ENCODE data around the gene C17orf113. TPM values are rescaled to one million over a fixed set of nuclear protein-coding genes. Genes with fewer than 3 reads are reported as not detected.
"Not testable (repeated sequence)": the region's sequence is repeated elsewhere in the genome, so short reads cannot be mapped to it uniquely, and the experiment has no call there.

Gene C17orf113
- total and polyA plus RNA-seq, 12 donors = 0.14 to 1.1 (median 0.60) TPM

DNA sequence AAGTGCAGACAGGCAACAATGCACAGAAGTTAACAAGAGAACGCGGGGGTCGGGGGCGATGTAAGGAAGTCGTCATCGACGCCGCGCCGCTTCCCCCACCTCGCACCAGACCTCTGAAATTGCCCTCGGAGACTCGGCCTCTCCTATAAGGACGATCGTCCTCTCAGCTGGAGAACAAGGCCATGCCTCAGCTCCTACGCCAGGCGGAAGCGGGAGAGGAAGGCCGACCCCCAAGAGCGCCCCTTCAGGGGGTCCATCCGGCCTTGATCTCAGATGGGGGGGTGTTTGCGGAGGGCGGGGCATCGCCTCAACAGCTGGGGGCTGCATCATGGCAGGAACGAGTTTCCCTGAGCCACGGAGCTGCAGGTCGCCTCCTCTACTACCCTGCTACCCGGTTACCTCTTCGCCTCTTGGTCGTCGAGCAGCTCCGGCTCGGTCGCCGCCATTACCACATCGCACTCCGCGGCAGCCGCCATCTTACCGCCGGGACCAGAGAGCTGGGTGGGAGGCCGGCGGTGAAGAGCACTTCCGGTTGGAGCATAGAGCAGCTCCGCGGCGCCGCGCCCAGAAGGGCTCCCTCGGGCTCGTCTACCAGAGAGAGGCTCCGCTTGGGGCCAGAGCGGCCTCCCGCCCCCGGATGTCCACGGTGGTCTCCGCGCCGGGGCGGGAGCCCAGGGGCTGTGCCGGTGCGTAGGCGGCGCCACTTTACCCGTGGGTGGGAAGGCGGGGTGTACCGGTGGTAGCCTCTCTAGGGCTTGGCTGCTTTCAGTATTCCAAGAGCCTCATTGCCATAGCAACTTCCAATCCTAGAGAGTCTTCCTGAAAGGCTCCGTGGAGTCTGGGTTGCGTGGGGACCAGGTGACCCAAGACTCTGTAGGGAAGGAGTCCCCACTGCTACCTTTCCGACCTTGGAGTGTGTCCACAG is 33.2 kb downstream of the C17orf113 start, which contains the start of gene DNAJC7:
DNAJC7 (minus strand) TSS at position 499 of the 925 bp plus-strand sequence; CDS start at position 476, 23 bp downstream.
- Histone ChIP-seq H3K9me3 (replicated peaks in 1 of 3) (no peaks in the 10 kb centered on the region), H3K4me1 (replicated peaks in 1 of 2) (peaks cover 16 to 60% of the 10 kb centered on the region in 2 donors), H3K36me3 (replicated peaks in 1 of 2) (peaks cover 0 to 5% of the 10 kb centered on the region in 2 donors), H3K27ac (peak within 1 kb of the TSS; percentile 62 to 98 (median 89)), H3K4me3 (peak within 1 kb of the TSS; percentile 36 to 96 (median 90)), H3K27me3 (no peaks in the 10 kb centered on the region)
- WGBS, 4 donors = 0 to 1% (median 0%) methylated on average over 29 to 70 of the region's 70 CpGs
- intact Hi-C loops (cut with DNase I) = no loop called here
- TF ChIP-seq POLR2A (IDR thresholded peaks at IDR 0.05) (peak; percentile 40 to 73), CTCF (IDR thresholded peaks at IDR 0.05) (no peak)
- peak; percentile 85 to 95 (median 91) for DNase-seq

- peak in 3 of 7 donors; percentile 25 to 33 (median 28) for DNase-seq
- 2 to 4% (median 4%) methylated on average over 12 of the region's 12 CpGs for WGBS, 4 donors
Observed at GRCh38 chr17:42016411-42016831, 34.0 kb downstream of the C17orf113 start.

DNA sequence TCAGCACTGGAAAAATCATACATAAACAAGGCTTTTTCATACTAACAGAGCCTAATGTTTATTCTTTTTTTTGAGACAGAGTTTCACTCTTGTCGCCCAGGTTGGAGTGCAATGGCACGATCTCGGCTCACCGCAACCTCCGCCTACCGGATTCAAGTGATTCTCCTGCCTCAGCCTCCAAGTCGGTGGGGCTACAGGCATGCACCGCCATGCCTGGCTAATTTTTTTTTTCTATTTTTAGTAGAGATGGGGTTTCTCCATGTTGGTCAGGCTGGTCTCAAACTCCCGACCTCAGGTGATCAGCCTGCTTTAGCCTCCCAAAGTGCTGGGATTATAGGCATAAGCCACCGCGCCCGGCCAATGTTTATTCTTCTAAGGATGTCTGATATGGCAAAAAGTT is 36.7 kb downstream of the C17orf113 start:
- H3K36me3 ChIP-seq (replicated peaks in 1 of 2); intact Hi-C loops (cut with DNase I); H3K4me3 ChIP-seq; H3K27ac ChIP-seq; DNase-seq; H3K9me3 ChIP-seq (replicated peaks in 1 of 3); H3K27me3 ChIP-seq: not testable (repeated sequence)
- WGBS, 4 donors = 90 to 97% (median 95%) methylated on average over 12 of the region's 12 CpGs
- peaks cover 10 to 73% of the 10 kb centered on the region in 2 donors for H3K4me1 ChIP-seq (replicated peaks in 1 of 2)

More at GRCh38 chr17:42016411-42016831, 34.0 kb downstream of the C17orf113 start:
- peaks cover 16 to 67% of the 10 kb centered on the region in 2 donors for H3K4me1 ChIP-seq (replicated peaks in 1 of 2)
- no peaks in the 10 kb centered on the region for H3K9me3 ChIP-seq (replicated peaks in 1 of 3)
- H3K36me3 ChIP-seq (replicated peaks in 1 of 2) = no peaks in the 10 kb centered on the region
- TF ChIP-seq POLR2A (IDR thresholded peaks at IDR 0.05) = no peak
- no peak for TF ChIP-seq CTCF (IDR thresholded peaks at IDR 0.05)
- H3K27ac ChIP-seq = peak overlapping the region; percentile 62 to 98 (median 89)
- H3K4me3 ChIP-seq = peak overlapping the region; percentile 36 to 96 (median 90)
- H3K27me3 ChIP-seq = no peaks in the 10 kb centered on the region
- intact Hi-C loops (cut with DNase I) = no loop called here

DNA sequence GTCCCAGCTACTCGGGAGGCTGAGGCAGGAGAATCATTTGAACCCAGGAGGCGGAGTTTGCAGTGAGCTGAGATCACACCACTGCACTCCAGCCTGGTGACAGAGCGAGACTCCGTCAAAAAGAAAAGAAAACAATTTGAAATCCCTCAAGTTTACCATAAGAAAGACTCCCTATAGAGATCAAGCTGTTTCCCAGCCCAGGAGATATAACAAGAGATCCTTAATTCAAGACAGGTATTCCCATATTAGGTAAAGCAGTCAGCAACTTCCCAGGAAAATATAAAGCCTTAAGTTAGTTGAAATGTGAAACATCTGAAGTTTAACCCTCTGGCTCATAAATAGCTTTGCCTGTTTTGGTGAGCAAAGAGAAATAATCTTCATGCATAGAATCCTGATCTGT is 38.0 kb downstream of the C17orf113 start:
- DNase-seq; intact Hi-C loops (cut with DNase I); H3K4me3 ChIP-seq; H3K27ac ChIP-seq; H3K27me3 ChIP-seq; H3K9me3 ChIP-seq (replicated peaks in 1 of 3); H3K36me3 ChIP-seq (replicated peaks in 1 of 2): not testable (repeated sequence)
- H3K4me1 ChIP-seq (replicated peaks in 1 of 2) = peaks cover 6 to 71% of the 10 kb centered on the region in 2 donors
- WGBS, 4 donors = 82 to 85% (median 82%) methylated on average over 4 of the region's 4 CpGs

- Histone ChIP-seq H3K9me3 (replicated peaks in 1 of 3) (no peaks in the 10 kb centered on the region), H3K4me3 (no peak overlapping the region), H3K27me3 (no peaks in the 10 kb centered on the region), H3K36me3 (replicated peaks in 1 of 2) (no peaks in the 10 kb centered on the region), H3K4me1 (replicated peaks in 1 of 2) (peaks cover 4 to 73% of the 10 kb centered on the region in 2 donors), H3K27ac (peak overlapping the region in 2 of 5 donors; percentile 14 to 47)
- DNase-seq = peak in 1 of 7 donors; percentile 36
- TF ChIP-seq POLR2A (IDR thresholded peaks at IDR 0.05) (no peak), CTCF (IDR thresholded peaks at IDR 0.05) (no peak)
- intact Hi-C loops (cut with DNase I) = no loop called here
- 89 to 94% (median 90%) methylated on average over 3 of the region's 3 CpGs for WGBS, 4 donors
Observed at GRCh38 chr17:42010898-42011516, 39.4 kb downstream of the C17orf113 start.

GRCh38 chr17:42010266-42010680 is 40.1 kb downstream of the C17orf113 start:
- intact Hi-C loops (cut with DNase I) = not testable (repeated sequence)

More at GRCh38 chr17:42010266-42010680, 40.1 kb downstream of the C17orf113 start:
- not testable (repeated sequence) for H3K9me3 ChIP-seq (replicated peaks in 1 of 3); H3K36me3 ChIP-seq (replicated peaks in 1 of 2); H3K27me3 ChIP-seq; H3K4me3 ChIP-seq
- peaks cover 0 to 73% of the 10 kb centered on the region in 2 donors for H3K4me1 ChIP-seq (replicated peaks in 1 of 2)
- DNase-seq = peak in 4 of 7 donors; percentile 13 to 64 (median 35)
- peak overlapping the region in 1 of 5 donors; percentile 14 for H3K27ac ChIP-seq
- 61 to 71% (median 63%) methylated on average over 9 of the region's 9 CpGs for whole genome bisulfite sequencing, 4 donors
